Body of pancreas (tissue), 4 donors: ENCODE results near the gene PPP2R2B. TPM values are rescaled to one million over a fixed set of nuclear protein-coding genes. Genes with fewer than 3 reads are reported as not detected.
A peak's percentile ranks its signal among the peaks of the same experiment; 100 is the strongest.

Experiments used
- ATAC-seq: fragments of 150-250 bp; one replicate; pipeline ENCODE4 v1.9.1; 2016
- DNase-seq, 4 donors: peaks; one replicate each; pipeline ENCODE4 v3.0.0-alpha.2; 2019
- H3K27ac ChIP-seq, 4 donors: fragments of 200-600 bp; sonication (generic); 1 replicate in 3 of 4; 2 replicates in 1 of 4; pipeline versions ENCODE4 v1.5.1 to v1.6.1; 2016 to 2019; ENCODE audit warnings: mild to moderate bottlenecking in 1 of 4, mixed read lengths in 1 of 4, moderate library complexity in 1 of 4
- H3K27me3 ChIP-seq, 2 donors: fragments of 200-600 bp; sonication (generic); one replicate each; pipeline ENCODE4 v1.6.0; 2016; ENCODE audit warnings: mild to moderate bottlenecking in 1 of 2
- H3K36me3 ChIP-seq, 2 donors: fragments of 200-600 bp; sonication (generic); replicated peaks in 1 of 2; 2 replicates each; pipeline ENCODE4 v1.5.1; 2016; ENCODE audit warnings: low read depth in 2 of 2; ENCODE audit not compliant: insufficient read depth in 1 of 2
- H3K4me1 ChIP-seq: fragments of 200-600 bp; sonication (generic); one replicate; pipeline ENCODE4 v1.6.0; 2016
- H3K4me3 ChIP-seq, 2 donors: fragments of 200-600 bp; sonication (generic); 1 replicate in 1 of 2; 2 replicates in 1 of 2; pipeline ENCODE4 v1.5.1; 2016 to 2019
- H3K9me3 ChIP-seq, 3 donors: fragments of 200-600 bp; sonication (generic); 1 replicate in 2 of 3; 2 replicates in 1 of 3; pipeline ENCODE4 v1.5.1; 2016
- POLR2A ChIP-seq, 3 donors: fragments of 450-650 bp; IDR thresholded peaks; one replicate each; pipeline ENCODE4 v1.6.1; 2016; ENCODE audit warnings: antibody characterized with exemption in 3 of 3, mild to moderate bottlenecking in 2 of 3
- WGBS, 2 donors: methylation state at CpG; one replicate each; pipeline ENCODE4 v1.1.5; 2017; 5-methylcytosine and 5-hydroxymethylcytosine counted together
- intact Hi-C: fragments of 100-400 bp; cut with DNase I; formaldehyde crosslinking; loops from one replicate; pipeline ENCODE4 v1.15.1; 2023
- total RNA-seq, 2 donors: library from RNA; depleted of rRNA; stranded (reverse); fragments of >200 nt; gene quantifications; one replicate each; pipeline ENCODE4 v1.1.0, GENCODE V29; 2016
- TF ChIP-seq, protein P1 (sequence below), 7 experiments: fragments of 450-650 bp in 4 of 7; fragments of 200-600 bp in 3 of 7; sonication (generic) in 3 of 7; IDR thresholded peaks; one replicate each; pipeline ENCODE4 v1.5.1; 2016 to 2019; ENCODE audit warnings: antibody characterized with exemption in 7 of 7

PPP2R2B gene
- total RNA-seq, 2 donors from 2014 or later, result 0.26 TPM; not detected in 1

DNA sequence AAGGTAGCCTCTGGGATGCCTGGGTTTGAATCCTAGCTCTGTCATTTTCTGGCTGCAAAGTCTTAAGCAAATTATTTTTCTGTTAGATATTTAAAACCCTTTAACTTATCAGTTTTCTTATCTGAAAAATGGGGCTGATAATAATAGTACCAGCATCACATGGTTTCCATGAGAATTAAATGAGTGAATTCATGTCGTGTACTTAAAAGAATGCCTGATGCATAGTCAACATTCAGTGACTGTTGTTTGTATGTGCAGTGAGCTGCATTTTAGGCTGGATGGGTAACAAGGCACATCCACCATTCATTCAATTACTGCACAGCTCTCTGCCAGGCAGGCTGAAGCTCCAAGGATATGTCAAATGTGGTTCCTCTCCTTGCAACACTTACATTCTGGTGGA is 122.0 kb downstream of the PPP2R2B start:
- TF ChIP-seq, protein P1, sequence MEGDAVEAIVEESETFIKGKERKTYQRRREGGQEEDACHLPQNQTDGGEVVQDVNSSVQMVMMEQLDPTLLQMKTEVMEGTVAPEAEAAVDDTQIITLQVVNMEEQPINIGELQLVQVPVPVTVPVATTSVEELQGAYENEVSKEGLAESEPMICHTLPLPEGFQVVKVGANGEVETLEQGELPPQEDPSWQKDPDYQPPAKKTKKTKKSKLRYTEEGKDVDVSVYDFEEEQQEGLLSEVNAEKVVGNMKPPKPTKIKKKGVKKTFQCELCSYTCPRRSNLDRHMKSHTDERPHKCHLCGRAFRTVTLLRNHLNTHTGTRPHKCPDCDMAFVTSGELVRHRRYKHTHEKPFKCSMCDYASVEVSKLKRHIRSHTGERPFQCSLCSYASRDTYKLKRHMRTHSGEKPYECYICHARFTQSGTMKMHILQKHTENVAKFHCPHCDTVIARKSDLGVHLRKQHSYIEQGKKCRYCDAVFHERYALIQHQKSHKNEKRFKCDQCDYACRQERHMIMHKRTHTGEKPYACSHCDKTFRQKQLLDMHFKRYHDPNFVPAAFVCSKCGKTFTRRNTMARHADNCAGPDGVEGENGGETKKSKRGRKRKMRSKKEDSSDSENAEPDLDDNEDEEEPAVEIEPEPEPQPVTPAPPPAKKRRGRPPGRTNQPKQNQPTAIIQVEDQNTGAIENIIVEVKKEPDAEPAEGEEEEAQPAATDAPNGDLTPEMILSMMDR (IDR thresholded peaks at IDR 0.05), result no peak
- no peak for TF ChIP-seq POLR2A (IDR thresholded peaks at IDR 0.05)
- Histone ChIP-seq H3K27me3 (no peaks in the 10 kb centered on the region), H3K36me3 (no peaks in the 10 kb centered on the region), H3K4me1 (peaks cover 17% of the 10 kb centered on the region), H3K9me3 (no peaks in the 10 kb centered on the region), H3K4me3 (no peak overlapping the region), H3K27ac (no peak overlapping the region)
- intact Hi-C loops, result no loop called here
- no peak for DNase-seq
- ATAC-seq, result no peak
- 33 to 36% methylated on average over 1 of the region's 1 CpG for WGBS, 2 donors

DNA sequence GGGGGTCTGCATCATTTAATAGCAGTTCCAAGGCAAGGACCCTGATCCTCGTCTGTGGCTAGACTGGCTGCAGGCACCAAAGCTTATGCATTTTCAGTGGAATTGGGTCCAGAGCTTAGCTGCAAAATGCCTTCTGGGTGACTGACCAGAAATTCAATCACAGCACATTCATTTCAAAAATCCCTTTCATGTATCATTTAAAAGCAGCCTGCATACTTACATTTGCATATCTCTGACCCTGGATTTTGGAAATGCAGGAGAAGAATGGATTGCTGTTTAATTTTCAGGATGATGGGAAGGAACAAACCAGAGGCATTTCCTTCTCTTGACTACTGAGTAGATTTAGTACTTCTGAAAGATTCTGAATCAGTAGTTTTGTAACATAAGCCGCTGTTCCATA is 122.8 kb downstream of the PPP2R2B start:
- peaks cover 17% of the 10 kb centered on the region for H3K4me1 ChIP-seq
- no peak overlapping the region for H3K4me3 ChIP-seq
- H3K36me3 ChIP-seq, result no peaks in the 10 kb centered on the region
- no peak for TF ChIP-seq POLR2A (IDR thresholded peaks at IDR 0.05)
- TF ChIP-seq, protein P1 (IDR thresholded peaks at IDR 0.05), result no peak
- DNase-seq (no peak), ATAC-seq (no peak)
- H3K27ac ChIP-seq, result no peak overlapping the region
- no peaks in the 10 kb centered on the region for H3K27me3 ChIP-seq
- WGBS, 2 donors, result 50 to 53% methylated on average over 2 of the region's 2 CpGs
- H3K9me3 ChIP-seq, result no peaks in the 10 kb centered on the region
- intact Hi-C loops, result no loop called here

DNA sequence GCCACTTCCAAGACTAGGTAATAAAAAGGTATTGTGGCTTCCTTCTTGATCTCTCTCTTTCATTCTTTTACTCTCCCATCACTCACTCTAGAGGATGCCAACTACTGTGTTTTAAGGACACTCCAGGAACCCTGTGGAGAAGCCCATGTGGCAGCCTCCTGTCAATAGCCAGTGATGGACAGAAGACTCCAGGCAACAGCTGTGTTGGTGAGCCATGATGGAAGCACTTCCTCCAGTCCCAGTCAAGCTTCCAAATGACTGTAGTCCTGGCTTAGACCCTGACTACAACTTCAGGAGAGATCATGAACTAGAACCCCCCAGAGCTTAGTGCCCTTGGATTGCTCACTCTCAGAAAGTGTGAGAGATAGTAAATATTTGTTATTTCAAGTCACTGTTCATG is 123.9 kb downstream of the PPP2R2B start:
- Histone ChIP-seq H3K9me3 (no peaks in the 10 kb centered on the region), H3K27ac (no peak overlapping the region), H3K27me3 (no peaks in the 10 kb centered on the region), H3K4me1 (peaks cover 17% of the 10 kb centered on the region), H3K4me3 (no peak overlapping the region), H3K36me3 (no peaks in the 10 kb centered on the region)
- intact Hi-C loops, result no loop called here
- DNase-seq, result no peak
- no peak for TF ChIP-seq POLR2A (IDR thresholded peaks at IDR 0.05)
- ATAC-seq, result no peak

DNA sequence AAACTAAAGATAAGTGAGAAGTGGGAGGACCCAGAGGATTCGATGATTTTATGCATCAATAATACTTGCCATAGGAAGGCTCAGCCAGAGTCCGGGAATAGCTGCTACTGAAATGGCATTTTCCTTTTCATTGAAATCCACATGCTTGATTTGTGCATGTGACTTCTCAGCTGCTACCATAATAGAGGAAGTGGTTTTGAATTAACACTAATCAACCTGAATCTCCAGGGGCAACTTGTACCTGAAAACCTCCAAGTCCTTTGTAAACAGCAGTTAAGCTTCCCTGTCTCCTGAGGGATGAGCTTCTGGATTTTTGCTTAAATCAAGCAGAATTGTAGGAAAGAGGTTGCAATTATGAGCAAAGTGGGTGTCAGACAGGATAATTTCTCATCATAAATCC is 124.9 kb downstream of the PPP2R2B start:
- Histone ChIP-seq H3K36me3 (no peaks in the 10 kb centered on the region), H3K27ac (no peak overlapping the region), H3K4me1 (peaks cover 11% of the 10 kb centered on the region), H3K4me3 (no peak overlapping the region), H3K27me3 (no peaks in the 10 kb centered on the region), H3K9me3 (no peaks in the 10 kb centered on the region)
- WGBS, 2 donors, result 40% methylated on average over 2 of the region's 2 CpGs
- no peak for ATAC-seq
- intact Hi-C loops, result no loop called here
- TF ChIP-seq POLR2A (IDR thresholded peaks at IDR 0.05), result no peak
- TF ChIP-seq, protein P1 (IDR thresholded peaks at IDR 0.05), result no peak
- DNase-seq, result no peak

DNA sequence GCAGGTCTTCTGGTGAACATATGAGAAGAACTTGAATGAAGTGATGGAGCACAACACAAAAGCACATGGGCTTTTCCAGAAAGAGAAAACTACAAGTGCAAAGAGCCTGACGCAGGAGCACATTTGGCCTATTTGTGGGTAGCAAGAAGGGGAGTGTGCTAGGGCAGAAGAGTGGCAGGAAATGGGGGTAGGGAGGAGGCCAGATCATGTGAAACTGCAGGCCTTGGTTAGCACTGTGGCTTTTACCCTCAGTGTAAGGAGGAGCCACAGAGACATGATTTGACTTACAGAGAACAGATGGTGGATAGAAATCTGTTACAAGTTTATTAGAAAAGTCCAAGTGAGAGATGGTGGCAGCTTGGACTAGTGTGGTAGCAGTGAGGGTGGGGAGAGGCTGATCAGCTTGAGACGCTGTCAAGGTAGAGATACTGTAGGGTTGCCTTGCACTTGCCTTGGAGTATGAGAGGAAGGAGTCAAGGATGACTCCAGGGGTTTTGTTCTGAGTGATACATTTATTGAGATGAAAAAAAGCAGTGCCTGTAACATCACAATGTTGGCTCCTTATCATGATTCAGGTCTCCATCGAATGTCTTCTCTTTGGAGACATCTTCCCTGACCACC is 126.7 kb downstream of the PPP2R2B start:
- H3K36me3 ChIP-seq, result no peaks in the 10 kb centered on the region
- TF ChIP-seq, protein P1 (IDR thresholded peaks at IDR 0.05), result no peak
- TF ChIP-seq POLR2A (IDR thresholded peaks at IDR 0.05), result no peak
- WGBS, 2 donors, result 64 to 83% methylated on average over 3 of the region's 3 CpGs
- H3K27me3 ChIP-seq, result no peaks in the 10 kb centered on the region
- H3K4me3 ChIP-seq, result no peak overlapping the region
- no peak for ATAC-seq
- intact Hi-C loops, result no loop called here
- DNase-seq, result peak in 1 of 4 donors; percentile 10
- H3K9me3 ChIP-seq, result no peaks in the 10 kb centered on the region
- H3K27ac ChIP-seq, result no peak overlapping the region
- peaks cover 11% of the 10 kb centered on the region for H3K4me1 ChIP-seq
